IPS-NIHi7 (cell line): ENCODE data around the gene SFTA2.
"Not testable (repeated sequence)": the region's sequence is repeated elsewhere in the genome, so short reads cannot be mapped to it uniquely, and the experiment has no call there.

Experiments
- DNase-seq: peaks from one replicate; pipeline ENCODE4 v3.0.0; 2012; ENCODE audit warnings: mixed read lengths; ENCODE audit errors: extremely low spot score

Gene SFTA2

GRCh38 chr6:30931969-30932645 is at the start of gene SFTA2:
Gene SFTA2 (minus strand): TSS chr6:30932170. CDS start chr6:30932096, 74 bp downstream.
- no peak for DNase-seq

- no peak for DNase-seq
These were observed 47.7 kb upstream of the SFTA2 start for GRCh38 chr6:30979690-30980089.

- no peak for DNase-seq
These were observed 47.2 kb upstream of the SFTA2 start for GRCh38 chr6:30979141-30979540.

GRCh38 chr6:30974490-30975252 is 42.7 kb upstream of the SFTA2 start:
- peak; percentile 43 for DNase-seq

- DNase-seq: no peak
These were observed 40.8 kb upstream of the SFTA2 start for GRCh38 chr6:30972816-30973215.

GRCh38 chr6:30970946-30971345 is 39.0 kb upstream of the SFTA2 start:
- no peak for DNase-seq

GRCh38 chr6:30969171-30969570 is 37.2 kb upstream of the SFTA2 start:
- DNase-seq: not testable (repeated sequence)

- DNase-seq: no peak
These were observed 34.2 kb upstream of the SFTA2 start for GRCh38 chr6:30966154-30966553.

- DNase-seq: no peak
These were observed 33.2 kb upstream of the SFTA2 start for GRCh38 chr6:30965140-30965601.

GRCh38 chr6:30964075-30964474 is 32.1 kb upstream of the SFTA2 start:
- no peak for DNase-seq

GRCh38 chr6:30963641-30964040 is 31.7 kb upstream of the SFTA2 start:
- no peak for DNase-seq

GRCh38 chr6:30962716-30963115 is 30.7 kb upstream of the SFTA2 start:
- no peak for DNase-seq

- DNase-seq: no peak
These were observed 29.1 kb upstream of the SFTA2 start for GRCh38 chr6:30960907-30961673.

- no peak for DNase-seq
These were observed 25.7 kb upstream of the SFTA2 start for GRCh38 chr6:30957716-30958115.

- DNase-seq: peak; percentile 81
These were observed 23.5 kb upstream of the SFTA2 start for GRCh38 chr6:30955367-30956042.

- DNase-seq: no peak
These were observed 22.8 kb upstream of the SFTA2 start for GRCh38 chr6:30954631-30955366.

GRCh38 chr6:30951907-30952469 is 20.0 kb upstream of the SFTA2 start:
- no peak for DNase-seq

GRCh38 chr6:30948811-30949210 is 16.8 kb upstream of the SFTA2 start:
- DNase-seq: no peak

- DNase-seq: no peak
These were observed 15.3 kb upstream of the SFTA2 start for GRCh38 chr6:30947231-30947630.

- no peak for DNase-seq
These were observed 13.3 kb upstream of the SFTA2 start for GRCh38 chr6:30945281-30945680.

GRCh38 chr6:30944051-30944450 is 12.1 kb upstream of the SFTA2 start:
- DNase-seq: no peak
